ENCODE data around the gene NTM. TPM values are rescaled to one million over a fixed set of nuclear protein-coding genes. Genes with fewer than 3 reads are reported as not detected.

NTM gene
- total RNA-seq, 3 donors from 2014 or later: not detected

GRCh38 chr11:132046288-132046865 lies 676.0 kb downstream of the NTM start:
- Mint-ChIP-seq H3K36me3 (ENCODE audit: insufficient read depth) (no peaks in the 10 kb centered on the region), H3K4me1 (ENCODE audit: low read depth) (no peaks in the 10 kb centered on the region), H3K4me3 (no peak overlapping the region), H3K27me3 (ENCODE audit: low read depth) (no peaks in the 10 kb centered on the region), H3K9me3 (peaks cover 3% of the 10 kb centered on the region)
- DNase-seq (no peak), ATAC-seq (no peak)

GRCh38 chr11:132047167-132047566 lies 676.8 kb downstream of the NTM start:
- Mint-ChIP-seq H3K36me3 (ENCODE audit: insufficient read depth) (no peaks in the 10 kb centered on the region), H3K9me3 (peaks cover 3% of the 10 kb centered on the region), H3K27me3 (ENCODE audit: low read depth) (no peaks in the 10 kb centered on the region), H3K4me1 (ENCODE audit: low read depth) (no peaks in the 10 kb centered on the region), H3K4me3 (no peak overlapping the region)
- DNase-seq (no peak), ATAC-seq (no peak)

GRCh38 chr11:132048040-132048439 lies 677.6 kb downstream of the NTM start:
- H3K4me1 Mint-ChIP-seq (ENCODE audit: low read depth): no peaks in the 10 kb centered on the region
- H3K9me3 Mint-ChIP-seq: peaks cover 3% of the 10 kb centered on the region
- no peak overlapping the region for H3K4me3 Mint-ChIP-seq
- no peaks in the 10 kb centered on the region for H3K27me3 Mint-ChIP-seq (ENCODE audit: low read depth)
- no peak for DNase-seq
- H3K36me3 Mint-ChIP-seq (ENCODE audit: insufficient read depth): no peaks in the 10 kb centered on the region
- ATAC-seq: no peak

GRCh38 chr11:132049205-132049604 lies 678.8 kb downstream of the NTM start:
- no peaks in the 10 kb centered on the region for H3K36me3 Mint-ChIP-seq (ENCODE audit: insufficient read depth)
- no peaks in the 10 kb centered on the region for H3K4me1 Mint-ChIP-seq (ENCODE audit: low read depth)
- no peaks in the 10 kb centered on the region for H3K9me3 Mint-ChIP-seq
- ATAC-seq: no peak
- no peak for DNase-seq
- H3K27me3 Mint-ChIP-seq (ENCODE audit: low read depth): no peaks in the 10 kb centered on the region
- H3K4me3 Mint-ChIP-seq: no peak overlapping the region

GRCh38 chr11:132050049-132050448 lies 679.6 kb downstream of the NTM start:
- Mint-ChIP-seq H3K4me3 (no peak overlapping the region), H3K27me3 (ENCODE audit: low read depth) (no peaks in the 10 kb centered on the region), H3K36me3 (ENCODE audit: insufficient read depth) (no peaks in the 10 kb centered on the region), H3K4me1 (ENCODE audit: low read depth) (no peaks in the 10 kb centered on the region), H3K9me3 (no peaks in the 10 kb centered on the region)
- no peak for ATAC-seq
- DNase-seq: no peak

- Mint-ChIP-seq H3K4me3 (no peak overlapping the region), H3K9me3 (no peaks in the 10 kb centered on the region), H3K27me3 (ENCODE audit: low read depth) (no peaks in the 10 kb centered on the region), H3K36me3 (ENCODE audit: insufficient read depth) (no peaks in the 10 kb centered on the region), H3K4me1 (ENCODE audit: low read depth) (no peaks in the 10 kb centered on the region)
- ATAC-seq (no peak), DNase-seq (no peak)
Observed at GRCh38 chr11:132050577-132051165, 680.3 kb downstream of the NTM start.

- no peak overlapping the region for H3K4me3 Mint-ChIP-seq
- H3K36me3 Mint-ChIP-seq (ENCODE audit: insufficient read depth): no peaks in the 10 kb centered on the region
- ATAC-seq: no peak
- no peaks in the 10 kb centered on the region for H3K9me3 Mint-ChIP-seq
- no peaks in the 10 kb centered on the region for H3K27me3 Mint-ChIP-seq (ENCODE audit: low read depth)
- no peaks in the 10 kb centered on the region for H3K4me1 Mint-ChIP-seq (ENCODE audit: low read depth)
- DNase-seq: no peak
Observed at GRCh38 chr11:132051704-132052103, 681.3 kb downstream of the NTM start.

GRCh38 chr11:132052342-132052741 lies 681.9 kb downstream of the NTM start:
- Mint-ChIP-seq H3K36me3 (ENCODE audit: insufficient read depth) (no peaks in the 10 kb centered on the region), H3K4me3 (no peak overlapping the region), H3K4me1 (ENCODE audit: low read depth) (no peaks in the 10 kb centered on the region), H3K9me3 (no peaks in the 10 kb centered on the region), H3K27me3 (ENCODE audit: low read depth) (no peaks in the 10 kb centered on the region)
- ATAC-seq (no peak), DNase-seq (no peak)

GRCh38 chr11:132052904-132053303 lies 682.5 kb downstream of the NTM start:
- Mint-ChIP-seq H3K9me3 (no peaks in the 10 kb centered on the region), H3K4me1 (ENCODE audit: low read depth) (no peaks in the 10 kb centered on the region), H3K36me3 (ENCODE audit: insufficient read depth) (no peaks in the 10 kb centered on the region), H3K27me3 (ENCODE audit: low read depth) (no peaks in the 10 kb centered on the region), H3K4me3 (no peak overlapping the region)
- ATAC-seq (no peak), DNase-seq (no peak)

- no peaks in the 10 kb centered on the region for H3K36me3 Mint-ChIP-seq (ENCODE audit: insufficient read depth)
- DNase-seq (no peak), ATAC-seq (no peak)
- no peaks in the 10 kb centered on the region for H3K27me3 Mint-ChIP-seq (ENCODE audit: low read depth)
- H3K9me3 Mint-ChIP-seq: no peaks in the 10 kb centered on the region
- no peak overlapping the region for H3K4me3 Mint-ChIP-seq
- no peaks in the 10 kb centered on the region for H3K4me1 Mint-ChIP-seq (ENCODE audit: low read depth)
Observed at GRCh38 chr11:132054822-132055221, 684.4 kb downstream of the NTM start.

GRCh38 chr11:132055296-132055695 lies 684.9 kb downstream of the NTM start:
- ATAC-seq: no peak
- H3K9me3 Mint-ChIP-seq: no peaks in the 10 kb centered on the region

GRCh38 chr11:132056689-132057088 lies 686.3 kb downstream of the NTM start:
- H3K4me1 Mint-ChIP-seq (ENCODE audit: low read depth): no peaks in the 10 kb centered on the region
- no peaks in the 10 kb centered on the region for H3K27me3 Mint-ChIP-seq (ENCODE audit: low read depth)
- ATAC-seq: no peak
- H3K4me3 Mint-ChIP-seq: no peak overlapping the region
- no peak for DNase-seq
- no peaks in the 10 kb centered on the region for H3K36me3 Mint-ChIP-seq (ENCODE audit: insufficient read depth)
- H3K9me3 Mint-ChIP-seq: no peaks in the 10 kb centered on the region

More at GRCh38 chr11:132055296-132055695, 684.9 kb downstream of the NTM start:
- Mint-ChIP-seq H3K4me1 (ENCODE audit: low read depth) (no peaks in the 10 kb centered on the region), H3K4me3 (no peak overlapping the region), H3K36me3 (ENCODE audit: insufficient read depth) (no peaks in the 10 kb centered on the region), H3K27me3 (ENCODE audit: low read depth) (no peaks in the 10 kb centered on the region)
- no peak for DNase-seq

GRCh38 chr11:132057266-132057665 lies 686.9 kb downstream of the NTM start:
- ATAC-seq: no peak
- Mint-ChIP-seq H3K36me3 (ENCODE audit: insufficient read depth) (no peaks in the 10 kb centered on the region), H3K4me3 (no peak overlapping the region), H3K9me3 (no peaks in the 10 kb centered on the region), H3K4me1 (ENCODE audit: low read depth) (no peaks in the 10 kb centered on the region), H3K27me3 (ENCODE audit: low read depth) (no peaks in the 10 kb centered on the region)
- no peak for DNase-seq

GRCh38 chr11:132058211-132058772 lies 687.9 kb downstream of the NTM start:
- no peaks in the 10 kb centered on the region for H3K27me3 Mint-ChIP-seq (ENCODE audit: low read depth)
- no peaks in the 10 kb centered on the region for H3K9me3 Mint-ChIP-seq
- no peak overlapping the region for H3K4me3 Mint-ChIP-seq
- no peaks in the 10 kb centered on the region for H3K36me3 Mint-ChIP-seq (ENCODE audit: insufficient read depth)
- DNase-seq (no peak), ATAC-seq (no peak)
- no peaks in the 10 kb centered on the region for H3K4me1 Mint-ChIP-seq (ENCODE audit: low read depth)

- DNase-seq: no peak
- Mint-ChIP-seq H3K9me3 (no peaks in the 10 kb centered on the region), H3K4me3 (no peak overlapping the region), H3K4me1 (ENCODE audit: low read depth) (no peaks in the 10 kb centered on the region), H3K36me3 (ENCODE audit: insufficient read depth) (no peaks in the 10 kb centered on the region), H3K27me3 (ENCODE audit: low read depth) (no peaks in the 10 kb centered on the region)
- ATAC-seq: no peak
Observed at GRCh38 chr11:132060567-132060966, 690.2 kb downstream of the NTM start.

All from activated T-cell treated with anti-CD3 and anti-CD28 coated beads, Interleukin-2, amount 50 U/mL, for 4 hours (primary cell).